ENCODE measurements around the gene ZNHIT6.

- TF ChIP-seq CTCF (IDR thresholded peaks at IDR 0.05) (no peak), POLR2A (IDR thresholded peaks at IDR 0.05) (no peak)
Observed at GRCh38 chr1:85652327-85652726, 55.9 kb downstream of the ZNHIT6 start.

Measured in uterus (tissue), 2 donors.